ENCODE results near the gene SHISAL1. TPM values are rescaled to one million over a fixed set of nuclear protein-coding genes. Genes with fewer than 3 reads are reported as not detected.

SHISAL1 gene
- total and polyA plus RNA-seq, 10 of the 15 experiments (the other 5 are each of a cell fraction or from before 2014, with no cell fraction given), result not detected

DNA sequence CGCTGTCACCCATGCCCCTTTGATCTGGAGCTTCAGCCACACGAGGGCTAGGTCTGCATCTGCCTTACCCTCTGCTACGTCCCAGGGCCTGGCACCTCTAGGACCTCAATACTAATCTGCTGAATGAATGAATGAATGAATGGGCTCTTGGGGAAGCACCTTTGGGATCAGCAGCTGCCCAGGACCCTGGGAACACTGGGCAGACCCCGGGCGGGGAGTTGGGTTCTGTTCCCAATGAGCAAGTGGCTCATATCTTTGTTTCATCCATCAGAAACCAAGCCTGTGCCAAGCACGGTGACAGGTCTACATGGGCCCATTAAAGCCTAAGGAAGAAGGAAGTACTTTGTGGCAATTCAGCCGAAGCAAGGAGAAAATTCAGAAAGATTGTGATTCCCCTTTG lies 41.5 kb upstream of the SHISAL1 start:
- WGBS (ENCODE audit: insufficient coverage, insufficient replicate concordance, low lambda C conversion rate, missing lambda C conversion rate), result 8% methylated on average over 7 of the region's 7 CpGs
- RAD21 ChIA-PET (ENCODE audit: unreplicated experiment), result no interaction called here
- Histone ChIP-seq H3K4me3 (no peak overlapping the region), H4K20me1 (ENCODE audit: control insufficient read depth, insufficient read depth) (no peaks in the 10 kb centered on the region), H2AFZ (ENCODE audit: control insufficient read depth, low read depth, low read length) (no peak overlapping the region), H3K9ac (ENCODE audit: control insufficient read depth, insufficient read depth, low read length) (no peak overlapping the region), H3K4me1 (ENCODE audit: control insufficient read depth, insufficient read depth, low read length) (no peaks in the 10 kb centered on the region), H3K27ac (ENCODE audit: control insufficient read depth, insufficient read depth) (no peak overlapping the region), H3K4me2 (ENCODE audit: control insufficient read depth, insufficient read depth) (no peak overlapping the region), H3K36me3 (ENCODE audit: control insufficient read depth in 2 of 2, insufficient read depth in 2 of 2, low read length in 1 of 2) (no peaks in the 10 kb centered on the region), H3K79me2 (ENCODE audit: control insufficient read depth, insufficient read depth, low read length) (no peaks in the 10 kb centered on the region), H3K27me3 (replicated peaks in 1 of 2; ENCODE audit: control insufficient read depth in 2 of 2, insufficient read depth in 2 of 2, low read length in 1 of 2) (peaks cover 0 to 3% of the 10 kb centered on the region in 2 experiments; a peak in 2 of 4 replicates), H3K9me3 (replicated peaks; ENCODE audit: control insufficient read depth, insufficient read depth, low read length) (no peaks in the 10 kb centered on the region)
- ATAC-seq (no peak), DNase-seq (ENCODE audit: low read depth, low spot score) (no peak), FAIRE-seq (no peak)
- POLR2A ChIA-PET, result no interaction called here
- BruUV-seq (replicated peaks), result no TSS peak
- TF ChIP-seq ZBED1 (IDR thresholded peaks at IDR 0.05; ENCODE audit: borderline replicate concordance) (no peak), SIX5 (IDR thresholded peaks at IDR 0.05; ENCODE audit: low read depth, low read length, severe bottlenecking) (no peak), CREB1 (IDR thresholded peaks at IDR 0.05; ENCODE audit: low read depth) (no peak), CEBPB (IDR thresholded peaks at IDR 0.05; ENCODE audit: borderline replicate concordance in 1 of 2, low read depth in 2 of 2, low read length in 2 of 2) (no peak), BMI1 (IDR thresholded peaks at IDR 0.05; ENCODE audit: borderline replicate concordance) (no peak), ZSCAN29 (IDR thresholded peaks at IDR 0.05) (no peak)
- TF ChIP-seq, protein P1, sequence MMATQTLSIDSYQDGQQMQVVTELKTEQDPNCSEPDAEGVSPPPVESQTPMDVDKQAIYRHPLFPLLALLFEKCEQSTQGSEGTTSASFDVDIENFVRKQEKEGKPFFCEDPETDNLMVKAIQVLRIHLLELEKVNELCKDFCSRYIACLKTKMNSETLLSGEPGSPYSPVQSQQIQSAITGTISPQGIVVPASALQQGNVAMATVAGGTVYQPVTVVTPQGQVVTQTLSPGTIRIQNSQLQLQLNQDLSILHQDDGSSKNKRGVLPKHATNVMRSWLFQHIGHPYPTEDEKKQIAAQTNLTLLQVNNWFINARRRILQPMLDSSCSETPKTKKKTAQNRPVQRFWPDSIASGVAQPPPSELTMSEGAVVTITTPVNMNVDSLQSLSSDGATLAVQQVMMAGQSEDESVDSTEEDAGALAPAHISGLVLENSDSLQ (IDR thresholded peaks at IDR 0.05), result no peak
- TF ChIP-seq, protein P2, sequence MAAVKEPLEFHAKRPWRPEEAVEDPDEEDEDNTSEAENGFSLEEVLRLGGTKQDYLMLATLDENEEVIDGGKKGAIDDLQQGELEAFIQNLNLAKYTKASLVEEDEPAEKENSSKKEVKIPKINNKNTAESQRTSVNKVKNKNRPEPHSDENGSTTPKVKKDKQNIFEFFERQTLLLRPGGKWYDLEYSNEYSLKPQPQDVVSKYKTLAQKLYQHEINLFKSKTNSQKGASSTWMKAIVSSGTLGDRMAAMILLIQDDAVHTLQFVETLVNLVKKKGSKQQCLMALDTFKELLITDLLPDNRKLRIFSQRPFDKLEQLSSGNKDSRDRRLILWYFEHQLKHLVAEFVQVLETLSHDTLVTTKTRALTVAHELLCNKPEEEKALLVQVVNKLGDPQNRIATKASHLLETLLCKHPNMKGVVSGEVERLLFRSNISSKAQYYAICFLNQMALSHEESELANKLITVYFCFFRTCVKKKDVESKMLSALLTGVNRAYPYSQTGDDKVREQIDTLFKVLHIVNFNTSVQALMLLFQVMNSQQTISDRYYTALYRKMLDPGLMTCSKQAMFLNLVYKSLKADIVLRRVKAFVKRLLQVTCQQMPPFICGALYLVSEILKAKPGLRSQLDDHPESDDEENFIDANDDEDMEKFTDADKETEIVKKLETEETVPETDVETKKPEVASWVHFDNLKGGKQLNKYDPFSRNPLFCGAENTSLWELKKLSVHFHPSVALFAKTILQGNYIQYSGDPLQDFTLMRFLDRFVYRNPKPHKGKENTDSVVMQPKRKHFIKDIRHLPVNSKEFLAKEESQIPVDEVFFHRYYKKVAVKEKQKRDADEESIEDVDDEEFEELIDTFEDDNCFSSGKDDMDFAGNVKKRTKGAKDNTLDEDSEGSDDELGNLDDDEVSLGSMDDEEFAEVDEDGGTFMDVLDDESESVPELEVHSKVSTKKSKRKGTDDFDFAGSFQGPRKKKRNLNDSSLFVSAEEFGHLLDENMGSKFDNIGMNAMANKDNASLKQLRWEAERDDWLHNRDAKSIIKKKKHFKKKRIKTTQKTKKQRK (IDR thresholded peaks at IDR 0.05; ENCODE audit: low read depth, low read length), result no peak
- TF ChIP-seq, protein P3, sequence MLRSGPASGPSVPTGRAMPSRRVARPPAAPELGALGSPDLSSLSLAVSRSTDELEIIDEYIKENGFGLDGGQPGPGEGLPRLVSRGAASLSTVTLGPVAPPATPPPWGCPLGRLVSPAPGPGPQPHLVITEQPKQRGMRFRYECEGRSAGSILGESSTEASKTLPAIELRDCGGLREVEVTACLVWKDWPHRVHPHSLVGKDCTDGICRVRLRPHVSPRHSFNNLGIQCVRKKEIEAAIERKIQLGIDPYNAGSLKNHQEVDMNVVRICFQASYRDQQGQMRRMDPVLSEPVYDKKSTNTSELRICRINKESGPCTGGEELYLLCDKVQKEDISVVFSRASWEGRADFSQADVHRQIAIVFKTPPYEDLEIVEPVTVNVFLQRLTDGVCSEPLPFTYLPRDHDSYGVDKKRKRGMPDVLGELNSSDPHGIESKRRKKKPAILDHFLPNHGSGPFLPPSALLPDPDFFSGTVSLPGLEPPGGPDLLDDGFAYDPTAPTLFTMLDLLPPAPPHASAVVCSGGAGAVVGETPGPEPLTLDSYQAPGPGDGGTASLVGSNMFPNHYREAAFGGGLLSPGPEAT (IDR thresholded peaks at IDR 0.05; ENCODE audit: low read depth), result no peak
- SMC1A ChIA-PET (ENCODE audit: uncharacterized antibody, unreplicated experiment), result interaction anchor here (0.6 kb wide), 1 partner anchor 340 kb away, joined by 3 read pairs; no protein-coding TSS in a partner anchor
- in situ Hi-C loops (cut with MboI) (loop anchor here (25.0 kb wide), 1 partner anchor 533 kb away; no protein-coding TSS in a partner anchor), intact Hi-C loops (cut with micrococcal nuclease; ENCODE audit: unreplicated experiment) (no loop called here)
- CTCF ChIA-PET, result no interaction called here

Data from GM12878 (cell line).